HG03575 (cell line): ENCODE data around the gene CRACDL.
"Not testable (repeated sequence)": the region's sequence is repeated elsewhere in the genome, so short reads cannot be mapped to it uniquely, and the experiment has no call there.

ENCODE experiments used
- ATAC-seq: cut with Tn5 transposase; IDR thresholded peaks from one replicate; pipeline ENCODE4 v1.9.1; 2021; ENCODE audit not compliant: unreplicated experiment, insufficient number of reproducible peaks, low FRiP score; ENCODE audit errors: extremely low read depth

Gene CRACDL

GRCh38 chr2:98909317-98910211 lies 26.5 kb downstream of the CRACDL start:
- ATAC-seq, result no peak

GRCh38 chr2:98908931-98909316 lies 27.1 kb downstream of the CRACDL start:
- ATAC-seq, result no peak

GRCh38 chr2:98907966-98908905 lies 27.8 kb downstream of the CRACDL start:
- ATAC-seq, result no peak

- no peak for ATAC-seq
These were observed 28.6 kb downstream of the CRACDL start for GRCh38 chr2:98907385-98907784.

- no peak for ATAC-seq
These were observed 32.1 kb downstream of the CRACDL start for GRCh38 chr2:98903767-98904485.

- no peak for ATAC-seq
These were observed 33.0 kb downstream of the CRACDL start for GRCh38 chr2:98903064-98903355.

- ATAC-seq, result no peak
These were observed 33.6 kb downstream of the CRACDL start for GRCh38 chr2:98902209-98903063.

- no peak for ATAC-seq
These were observed 34.3 kb downstream of the CRACDL start for GRCh38 chr2:98901702-98902101.

GRCh38 chr2:98901291-98901690 lies 34.7 kb downstream of the CRACDL start:
- no peak for ATAC-seq

- ATAC-seq, result no peak
These were observed 35.3 kb downstream of the CRACDL start for GRCh38 chr2:98900721-98901120.

GRCh38 chr2:98899703-98900078 lies 36.3 kb downstream of the CRACDL start:
- not testable (repeated sequence) for ATAC-seq

GRCh38 chr2:98899041-98899702 lies 36.9 kb downstream of the CRACDL start:
- ATAC-seq, result no peak

GRCh38 chr2:98898423-98898841 lies 37.6 kb downstream of the CRACDL start:
- ATAC-seq, result no peak

GRCh38 chr2:98897746-98898145 lies 38.3 kb downstream of the CRACDL start:
- no peak for ATAC-seq

GRCh38 chr2:98896944-98897343 lies 39.1 kb downstream of the CRACDL start:
- ATAC-seq, result no peak

GRCh38 chr2:98896416-98896815 lies 39.6 kb downstream of the CRACDL start:
- ATAC-seq, result no peak

GRCh38 chr2:98895901-98896300 lies 40.1 kb downstream of the CRACDL start:
- ATAC-seq, result no peak

- no peak for ATAC-seq
These were observed 40.8 kb downstream of the CRACDL start for GRCh38 chr2:98895221-98895620.
